ENCODE results near the gene USP9X.

GRCh38 chrX:41275661-41276609 is 190.7 kb downstream of the USP9X start:
- peak; percentile 11 to 47; a peak in 2 of 4 replicates for TF ChIP-seq CTCF (conservative IDR thresholded peaks at IDR 0.05; ENCODE audit: low read depth in 2 of 2)
- no peak for TF ChIP-seq POLR2AphosphoS5 (IDR thresholded peaks at IDR 0.05; ENCODE audit: low read depth)
- TF ChIP-seq NANOG (IDR thresholded peaks at IDR 0.05; ENCODE audit: borderline replicate concordance), result no peak
- TF ChIP-seq EZH2phosphoT487 (IDR thresholded peaks at IDR 0.05; ENCODE audit: unreplicated experiment), result no peak
- TF ChIP-seq CREB1 (CRISPR knock-in tag; IDR thresholded peaks at IDR 0.05; ENCODE audit: low read depth), result no peak
- TF ChIP-seq EZH2 (IDR thresholded peaks at IDR 0.05; ENCODE audit: low read depth, unreplicated experiment), result no peak
- TF ChIP-seq, protein P1, sequence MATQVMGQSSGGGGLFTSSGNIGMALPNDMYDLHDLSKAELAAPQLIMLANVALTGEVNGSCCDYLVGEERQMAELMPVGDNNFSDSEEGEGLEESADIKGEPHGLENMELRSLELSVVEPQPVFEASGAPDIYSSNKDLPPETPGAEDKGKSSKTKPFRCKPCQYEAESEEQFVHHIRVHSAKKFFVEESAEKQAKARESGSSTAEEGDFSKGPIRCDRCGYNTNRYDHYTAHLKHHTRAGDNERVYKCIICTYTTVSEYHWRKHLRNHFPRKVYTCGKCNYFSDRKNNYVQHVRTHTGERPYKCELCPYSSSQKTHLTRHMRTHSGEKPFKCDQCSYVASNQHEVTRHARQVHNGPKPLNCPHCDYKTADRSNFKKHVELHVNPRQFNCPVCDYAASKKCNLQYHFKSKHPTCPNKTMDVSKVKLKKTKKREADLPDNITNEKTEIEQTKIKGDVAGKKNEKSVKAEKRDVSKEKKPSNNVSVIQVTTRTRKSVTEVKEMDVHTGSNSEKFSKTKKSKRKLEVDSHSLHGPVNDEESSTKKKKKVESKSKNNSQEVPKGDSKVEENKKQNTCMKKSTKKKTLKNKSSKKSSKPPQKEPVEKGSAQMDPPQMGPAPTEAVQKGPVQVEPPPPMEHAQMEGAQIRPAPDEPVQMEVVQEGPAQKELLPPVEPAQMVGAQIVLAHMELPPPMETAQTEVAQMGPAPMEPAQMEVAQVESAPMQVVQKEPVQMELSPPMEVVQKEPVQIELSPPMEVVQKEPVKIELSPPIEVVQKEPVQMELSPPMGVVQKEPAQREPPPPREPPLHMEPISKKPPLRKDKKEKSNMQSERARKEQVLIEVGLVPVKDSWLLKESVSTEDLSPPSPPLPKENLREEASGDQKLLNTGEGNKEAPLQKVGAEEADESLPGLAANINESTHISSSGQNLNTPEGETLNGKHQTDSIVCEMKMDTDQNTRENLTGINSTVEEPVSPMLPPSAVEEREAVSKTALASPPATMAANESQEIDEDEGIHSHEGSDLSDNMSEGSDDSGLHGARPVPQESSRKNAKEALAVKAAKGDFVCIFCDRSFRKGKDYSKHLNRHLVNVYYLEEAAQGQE (IDR thresholded peaks at IDR 0.05; ENCODE audit: unreplicated experiment), result no peak
- TF ChIP-seq ZNF331 (CRISPR knock-in tag; IDR thresholded peaks at IDR 0.05; ENCODE audit: low read depth), result no peak
- no peak for TF ChIP-seq JUNB (IDR thresholded peaks at IDR 0.05; ENCODE audit: unreplicated experiment)
- TF ChIP-seq STAT1 (IDR thresholded peaks at IDR 0.05; ENCODE audit: unreplicated experiment), result no peak
